ENCODE results near the gene USP47.

Gene USP47

GRCh38 chr11:11937433-11937832, 95.7 kb downstream of the USP47 start (continued):
- TF ChIP-seq ZC3H10 (CRISPR knock-in tag; IDR thresholded peaks at IDR 0.05) (no peak), CREB5 (CRISPR knock-in tag; IDR thresholded peaks at IDR 0.05; ENCODE audit: low read depth) (no peak), ZFP3 (CRISPR knock-in tag; IDR thresholded peaks at IDR 0.05) (no peak), SNAI2 (CRISPR knock-in tag; IDR thresholded peaks at IDR 0.05) (no peak), CSDC2 (CRISPR knock-in tag; IDR thresholded peaks at IDR 0.05) (no peak), ESRRG (CRISPR knock-in tag; IDR thresholded peaks at IDR 0.05) (no peak)

- TF ChIP-seq TOX (CRISPR knock-in tag; IDR thresholded peaks at IDR 0.05; ENCODE audit: borderline replicate concordance) (no peak), ZFP30 (CRISPR knock-in tag; IDR thresholded peaks at IDR 0.05) (no peak), CSDC2 (CRISPR knock-in tag; IDR thresholded peaks at IDR 0.05) (no peak), ARNTL (CRISPR knock-in tag; IDR thresholded peaks at IDR 0.05; ENCODE audit: borderline replicate concordance, low read depth) (no peak), POU6F1 (CRISPR knock-in tag; IDR thresholded peaks at IDR 0.05; ENCODE audit: borderline replicate concordance, low read depth) (no peak), TSHZ2 (CRISPR knock-in tag; IDR thresholded peaks at IDR 0.05) (no peak), BACH2 (CRISPR knock-in tag; IDR thresholded peaks at IDR 0.05; ENCODE audit: borderline replicate concordance) (no peak), ZNF8 (CRISPR knock-in tag; IDR thresholded peaks at IDR 0.05) (no peak), ESRRG (CRISPR knock-in tag; IDR thresholded peaks at IDR 0.05) (no peak), SNAI2 (CRISPR knock-in tag; IDR thresholded peaks at IDR 0.05) (no peak), ZFP3 (CRISPR knock-in tag; IDR thresholded peaks at IDR 0.05) (no peak), ZC3H10 (CRISPR knock-in tag; IDR thresholded peaks at IDR 0.05) (no peak), OSR1 (CRISPR knock-in tag; IDR thresholded peaks at IDR 0.05) (no peak), GLIS3 (CRISPR knock-in tag; IDR thresholded peaks at IDR 0.05) (no peak), ISL1 (CRISPR knock-in tag; IDR thresholded peaks at IDR 0.05) (no peak), TCF4 (CRISPR knock-in tag; IDR thresholded peaks at IDR 0.05; ENCODE audit: borderline replicate concordance) (no peak)
- ATAC-seq = no peak
These were observed 96.2 kb downstream of the USP47 start for GRCh38 chr11:11937957-11938356.

GRCh38 chr11:11940551-11940950, 98.8 kb downstream of the USP47 start:
- TF ChIP-seq BACH2 (CRISPR knock-in tag; IDR thresholded peaks at IDR 0.05; ENCODE audit: borderline replicate concordance) (no peak), SNAI2 (CRISPR knock-in tag; IDR thresholded peaks at IDR 0.05) (no peak), ZFP3 (CRISPR knock-in tag; IDR thresholded peaks at IDR 0.05) (no peak), ZNF8 (CRISPR knock-in tag; IDR thresholded peaks at IDR 0.05) (no peak), ZNF565 (CRISPR knock-in tag; conservative IDR thresholded peaks at IDR 0.05; ENCODE audit: low read depth) (no peak), CREB5 (CRISPR knock-in tag; IDR thresholded peaks at IDR 0.05; ENCODE audit: low read depth) (no peak), OSR1 (CRISPR knock-in tag; IDR thresholded peaks at IDR 0.05) (no peak)
- no peak for ATAC-seq

- no peak for ATAC-seq
- TF ChIP-seq ARNTL (CRISPR knock-in tag; IDR thresholded peaks at IDR 0.05; ENCODE audit: borderline replicate concordance, low read depth) (no peak), POU6F1 (CRISPR knock-in tag; IDR thresholded peaks at IDR 0.05; ENCODE audit: borderline replicate concordance, low read depth) (no peak), TOX (CRISPR knock-in tag; IDR thresholded peaks at IDR 0.05; ENCODE audit: borderline replicate concordance) (no peak), PATZ1 (CRISPR knock-in tag; IDR thresholded peaks at IDR 0.05; ENCODE audit: borderline replicate concordance) (no peak), SNAI2 (CRISPR knock-in tag; IDR thresholded peaks at IDR 0.05) (no peak), CREB5 (CRISPR knock-in tag; IDR thresholded peaks at IDR 0.05; ENCODE audit: low read depth) (no peak), CSDC2 (CRISPR knock-in tag; IDR thresholded peaks at IDR 0.05) (no peak), TCF4 (CRISPR knock-in tag; IDR thresholded peaks at IDR 0.05; ENCODE audit: borderline replicate concordance) (no peak), PPARA (CRISPR knock-in tag; IDR thresholded peaks at IDR 0.05; ENCODE audit: borderline replicate concordance) (no peak), GLIS3 (CRISPR knock-in tag; IDR thresholded peaks at IDR 0.05) (no peak), ZNF70 (CRISPR knock-in tag; IDR thresholded peaks at IDR 0.05) (no peak)
These were observed 100.9 kb downstream of the USP47 start for GRCh38 chr11:11942668-11943067.

Data from SK-N-SH treated with all-trans-retinoic acid at 6 μM for 48 hours (cell line).